22Rv1 (cell line): ENCODE results near the gene FGD2.

Experiments used
- ZFX ChIP-seq: fragments of 450-650 bp; IDR thresholded peaks from 2 replicates; pipeline ENCODE4 v1.6.1; 2017; ENCODE audit warnings: antibody characterized with exemption, borderline replicate concordance
- TF ChIP-seq, protein P1 (sequence below): fragments of 450-650 bp; IDR thresholded peaks from 2 replicates; pipeline ENCODE4 v1.5.1; 2017; ENCODE audit warnings: mild to moderate bottlenecking

DNA sequence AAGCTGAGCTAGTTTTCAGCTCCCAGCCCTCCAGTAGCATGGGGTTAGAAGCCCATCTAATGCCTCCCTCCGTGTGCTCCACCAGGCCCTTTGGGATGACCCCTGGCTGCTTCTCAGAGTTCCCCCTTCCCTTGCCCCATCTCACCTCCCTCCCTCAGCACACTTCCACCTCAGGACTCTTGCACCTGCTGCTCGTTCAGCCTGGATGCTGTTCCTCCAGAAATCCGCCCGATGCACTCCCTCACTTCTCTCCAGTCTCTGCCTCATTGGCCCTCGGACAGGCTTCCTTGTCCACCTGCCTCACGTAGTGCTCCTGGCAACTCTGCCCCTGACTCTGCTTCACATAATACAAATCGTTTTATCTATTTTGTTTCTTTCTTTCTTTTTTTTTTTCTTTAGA is 26.8 kb downstream of the FGD2 start:
- TF ChIP-seq, protein P1, sequence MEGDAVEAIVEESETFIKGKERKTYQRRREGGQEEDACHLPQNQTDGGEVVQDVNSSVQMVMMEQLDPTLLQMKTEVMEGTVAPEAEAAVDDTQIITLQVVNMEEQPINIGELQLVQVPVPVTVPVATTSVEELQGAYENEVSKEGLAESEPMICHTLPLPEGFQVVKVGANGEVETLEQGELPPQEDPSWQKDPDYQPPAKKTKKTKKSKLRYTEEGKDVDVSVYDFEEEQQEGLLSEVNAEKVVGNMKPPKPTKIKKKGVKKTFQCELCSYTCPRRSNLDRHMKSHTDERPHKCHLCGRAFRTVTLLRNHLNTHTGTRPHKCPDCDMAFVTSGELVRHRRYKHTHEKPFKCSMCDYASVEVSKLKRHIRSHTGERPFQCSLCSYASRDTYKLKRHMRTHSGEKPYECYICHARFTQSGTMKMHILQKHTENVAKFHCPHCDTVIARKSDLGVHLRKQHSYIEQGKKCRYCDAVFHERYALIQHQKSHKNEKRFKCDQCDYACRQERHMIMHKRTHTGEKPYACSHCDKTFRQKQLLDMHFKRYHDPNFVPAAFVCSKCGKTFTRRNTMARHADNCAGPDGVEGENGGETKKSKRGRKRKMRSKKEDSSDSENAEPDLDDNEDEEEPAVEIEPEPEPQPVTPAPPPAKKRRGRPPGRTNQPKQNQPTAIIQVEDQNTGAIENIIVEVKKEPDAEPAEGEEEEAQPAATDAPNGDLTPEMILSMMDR = no peak
- TF ChIP-seq ZFX = no peak
